T follicular helper cell (primary cell): ENCODE data around the gene DDX39B.

Source experiments
- DNase-seq: peaks from one replicate; pipeline ENCODE4 v3.0.0-alpha.2; 2020; ENCODE audit warnings: low read depth

The DDX39B gene

GRCh38 chr6:31547727-31548543, 6.1 kb upstream of the DDX39B start:
- no peak for DNase-seq

DNA sequence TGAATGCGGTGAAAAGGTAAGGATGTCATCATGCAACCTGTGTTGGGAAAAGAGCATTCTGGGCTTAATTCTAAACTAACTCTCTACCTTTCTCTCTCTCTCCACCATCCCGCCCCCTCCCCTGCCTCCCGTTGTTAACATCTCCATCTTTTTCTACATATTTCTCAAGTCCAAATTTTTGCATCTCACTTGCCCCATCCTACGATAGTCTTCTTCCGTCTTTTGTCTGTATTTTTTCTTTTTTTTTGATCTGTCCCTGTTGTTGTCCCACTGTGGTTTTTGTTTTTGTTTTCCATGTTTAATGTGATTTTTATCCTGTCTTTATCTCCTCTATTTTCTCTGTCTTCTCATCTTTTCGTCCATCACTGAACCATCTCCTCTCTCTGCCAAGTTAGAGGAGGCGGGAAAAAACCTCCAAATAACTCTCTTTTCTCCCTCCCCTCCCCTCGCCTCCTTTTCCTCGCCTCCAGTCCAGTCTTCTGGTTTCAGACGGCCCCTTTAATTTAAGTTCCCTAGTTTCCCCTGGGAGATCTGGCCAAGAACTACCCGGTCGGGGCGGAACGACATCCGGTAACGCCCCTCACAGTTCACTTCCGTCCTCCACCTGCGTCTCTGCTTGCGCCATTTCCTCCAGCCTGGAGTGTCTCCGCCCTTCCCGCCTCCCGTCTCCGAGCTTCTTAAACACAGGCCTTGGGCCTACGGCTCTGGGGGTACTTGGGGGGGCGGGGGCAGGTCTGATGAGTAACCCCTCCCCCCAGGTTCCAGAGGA, 5.3 kb upstream of the DDX39B start, which contains the start of gene NFKBIL1:
NFKBIL1 (plus strand) TSS at position 651 of the 769 bp plus-strand sequence; CDS start at position 738, 87 bp downstream.
- DNase-seq: peak; percentile 85

DNA sequence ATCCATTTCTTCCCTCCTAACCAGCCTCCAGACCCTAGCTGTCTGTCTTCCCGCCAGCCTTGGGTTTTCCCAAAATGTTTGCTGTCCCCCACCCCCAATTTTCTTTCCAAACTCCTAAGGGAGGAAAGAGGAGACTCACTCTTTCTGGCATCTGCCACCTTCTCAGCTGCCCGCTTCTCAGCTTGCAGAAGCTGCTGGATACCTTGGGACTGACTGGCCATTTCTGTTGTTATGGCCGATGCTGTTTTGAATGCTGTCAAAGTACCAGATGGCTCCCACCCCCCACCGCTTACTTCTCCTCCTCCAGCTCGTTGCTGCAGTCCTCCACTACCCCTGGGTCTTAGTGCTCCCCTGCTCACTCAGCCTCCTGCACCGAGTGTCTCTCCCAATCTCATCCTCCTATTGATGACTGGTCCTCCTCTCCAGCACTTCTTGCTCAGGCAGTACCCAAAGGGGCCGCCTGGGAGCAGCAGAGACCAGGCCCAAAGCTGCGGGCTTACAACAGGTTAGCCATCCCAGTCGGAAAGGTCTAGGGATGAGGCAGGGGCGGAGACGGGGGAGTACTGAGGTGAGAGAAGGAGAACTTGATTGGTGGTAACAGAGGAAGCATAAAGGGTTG, 4.6 kb upstream of the DDX39B start, which contains the start of gene ATP6V1G2:
ATP6V1G2 (minus strand) TSS at position 270 of the 619 bp plus-strand sequence; CDS start at position 221, 49 bp downstream.
- peak; percentile 76 for DNase-seq

GRCh38 chr6:31545291-31545690, 3.5 kb upstream of the DDX39B start:
- DNase-seq: no peak

- no peak for DNase-seq
These were observed 2.9 kb upstream of the DDX39B start for GRCh38 chr6:31544676-31545075.

GRCh38 chr6:31543639-31544038, 1.8 kb upstream of the DDX39B start:
- no peak for DNase-seq

GRCh38 chr6:31541059-31541657, 645 bp downstream of the DDX39B start:
- DNase-seq: peak; percentile 74

GRCh38 chr6:31540640-31541039, 1.2 kb downstream of the DDX39B start:
- no peak for DNase-seq

- no peak for DNase-seq
These were observed 2.9 kb downstream of the DDX39B start for GRCh38 chr6:31538805-31539400.

DNA sequence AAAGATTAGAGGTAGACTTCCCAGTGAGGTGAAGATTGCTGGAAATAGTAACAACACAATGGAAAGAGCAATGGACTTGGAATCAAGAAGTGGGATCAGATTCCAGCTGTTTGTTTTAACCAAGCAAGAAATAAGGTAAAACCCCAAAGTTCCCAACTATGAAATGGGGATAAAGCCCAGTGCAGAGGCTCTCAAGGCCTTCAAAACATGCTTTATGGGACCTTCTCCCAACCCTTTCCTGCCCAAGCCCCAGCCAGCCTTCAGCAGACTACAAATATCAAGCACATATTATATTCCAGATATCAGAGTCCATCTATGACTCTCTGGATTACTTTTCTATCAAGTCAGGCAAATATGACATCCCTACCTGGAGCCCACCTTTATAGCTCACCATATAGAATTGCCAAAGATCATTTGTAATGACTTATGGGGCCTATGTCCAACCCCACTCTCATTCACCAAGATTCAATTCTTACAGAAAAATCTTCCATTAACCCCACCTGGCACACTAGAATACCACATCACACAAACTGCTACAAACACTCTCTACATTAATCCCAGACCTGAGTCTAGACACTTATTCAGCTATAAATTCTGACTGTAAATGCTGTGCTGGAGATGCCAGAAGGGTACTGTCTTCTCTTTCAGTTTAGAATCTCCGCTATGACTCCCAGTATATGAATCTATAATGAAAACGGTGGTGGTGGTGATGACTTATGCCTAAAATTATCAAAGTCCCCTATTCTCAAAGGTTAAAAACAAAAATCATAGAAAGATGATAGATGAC, 6.1 kb downstream of the DDX39B start:
- DNase-seq: no peak

- DNase-seq: no peak
These were observed 7.2 kb downstream of the DDX39B start for GRCh38 chr6:31534521-31535040.

GRCh38 chr6:31534011-31534410, 7.8 kb downstream of the DDX39B start:
- DNase-seq: no peak

GRCh38 chr6:31533455-31533841, 8.4 kb downstream of the DDX39B start:
- no peak for DNase-seq

GRCh38 chr6:31532644-31533454, 9.0 kb downstream of the DDX39B start:
- DNase-seq: no peak

- no peak for DNase-seq
These were observed 9.8 kb downstream of the DDX39B start for GRCh38 chr6:31531771-31532643.

- DNase-seq: no peak
These were observed 10.6 kb downstream of the DDX39B start for GRCh38 chr6:31531162-31531561.

DNA sequence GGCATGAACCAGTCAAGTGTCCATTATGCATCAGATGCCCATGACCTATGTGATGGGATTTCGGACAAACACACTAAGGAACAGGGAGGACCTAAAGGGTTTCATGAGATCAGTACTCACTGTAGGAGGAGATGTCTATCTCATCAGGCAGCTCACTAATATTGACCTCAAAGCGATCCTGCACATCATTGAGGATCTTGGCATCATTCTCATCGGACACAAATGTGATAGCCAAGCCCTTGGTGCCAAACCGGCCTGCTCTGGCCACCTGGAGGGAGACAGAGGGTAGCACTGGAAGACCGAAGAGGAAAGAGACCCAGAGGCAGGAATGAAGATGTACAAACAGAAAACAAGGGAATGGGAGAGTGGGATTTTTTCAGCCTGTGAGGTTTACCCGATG, 11.1 kb downstream of the DDX39B start:
- no peak for DNase-seq

- DNase-seq: no peak
These were observed 12.3 kb downstream of the DDX39B start for GRCh38 chr6:31529329-31530150.
